Measurements from ENCODE around the gene ZNF574. TPM values are rescaled to one million over a fixed set of nuclear protein-coding genes. Genes with fewer than 3 reads are reported as not detected.
A peak's percentile ranks its signal among the peaks of the same experiment; 100 is the strongest.

Gene ZNF574
- total RNA-seq, 1 experiment from 2014 or later, result 24.6 TPM

DNA sequence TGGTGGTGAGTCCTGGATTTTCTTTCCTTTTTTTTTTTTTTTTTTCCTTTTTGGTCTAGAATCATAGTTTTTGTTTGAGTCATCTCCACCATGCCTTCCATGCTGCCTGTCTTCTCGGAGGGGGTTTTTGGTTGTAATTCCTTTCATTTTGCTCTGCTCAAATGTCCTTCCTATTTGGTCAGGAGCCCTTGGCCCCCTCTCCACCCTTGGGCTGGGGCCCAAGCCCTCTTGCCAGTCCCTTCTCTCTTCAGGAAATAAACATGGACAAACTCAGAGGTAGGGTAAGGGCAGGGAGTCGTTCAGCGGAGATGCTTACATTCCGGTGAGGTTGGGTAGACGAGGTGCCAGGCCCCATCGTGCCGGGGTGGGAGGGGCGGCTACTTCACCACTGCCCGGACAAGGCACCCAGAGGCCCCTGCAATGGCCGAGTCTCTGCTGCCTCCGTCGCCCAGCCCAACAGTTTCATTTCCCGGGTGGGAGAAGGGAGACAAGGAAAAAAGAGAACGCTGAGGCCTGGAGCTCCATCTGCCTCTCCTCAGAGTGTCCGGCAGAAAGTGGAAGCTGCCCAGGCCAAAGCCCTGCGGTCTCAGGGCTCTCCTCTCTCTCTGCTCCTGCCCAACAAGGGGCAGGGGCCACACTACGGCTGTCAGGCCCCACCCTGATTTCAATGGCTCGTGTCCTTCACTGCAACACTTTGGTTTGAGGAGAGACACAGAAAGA lies 12.7 kb downstream of the ZNF574 start:
- DNase-seq (ENCODE audit: low read depth, low spot score) (no peak), ATAC-seq (no peak)
- Histone ChIP-seq H3K36me3 (ENCODE audit: control insufficient read depth in 1 of 2, insufficient read depth in 2 of 2, low read length in 2 of 2) (no peaks in the 10 kb centered on the region), H3K27ac (ENCODE audit: low read depth, low read length) (no peak overlapping the region), H3K79me2 (ENCODE audit: insufficient read depth, low read length) (no peaks in the 10 kb centered on the region), H3K4me2 (ENCODE audit: low read length) (peak overlapping the region; percentile 37), H3K9me2 (ENCODE audit: insufficient read depth) (no peaks in the 10 kb centered on the region), H3K4me3 (replicated peaks in 1 of 2; ENCODE audit: low read depth in 1 of 2, low read length in 2 of 2) (no peak overlapping the region), H3K4me1 (ENCODE audit: control insufficient read depth in 1 of 2, insufficient read depth in 2 of 2, low read length in 2 of 2) (peaks cover 0 to 30% of the 10 kb centered on the region in 2 experiments; a peak in 2 of 4 replicates), H3K9ac (ENCODE audit: low read length) (no peak overlapping the region), H3K27me3 (ENCODE audit: insufficient read depth, low read length) (no peaks in the 10 kb centered on the region), H2AFZ (ENCODE audit: low read depth, low read length, poor library complexity, severe bottlenecking) (no peak overlapping the region), H4K20me1 (ENCODE audit: insufficient read depth) (peaks cover 3% of the 10 kb centered on the region; the same call in 1 of the 2 replicates), H3K9me3 (ENCODE audit: control insufficient read depth in 1 of 2, insufficient read depth in 1 of 2, low read depth in 1 of 2, low read length in 2 of 2) (no peaks in the 10 kb centered on the region)
- BruUV-seq (replicated peaks), result no TSS peak
- RAD21 ChIA-PET (ENCODE audit: low non-redundant PET in 1 of 2, low total read pairs in 2 of 2, uncharacterized antibody in 2 of 2, unreplicated experiment in 2 of 2), result no interaction called here
- CTCF ChIA-PET, result no interaction called here
- POLR2A ChIA-PET, result no interaction called here
- intact Hi-C loops (cut with micrococcal nuclease), result no loop called here
- TF ChIP-seq FOSL1 (IDR thresholded peaks at IDR 0.05; ENCODE audit: low read depth), result no peak
- TF ChIP-seq CBX3 (IDR thresholded peaks at IDR 0.05; ENCODE audit: low read depth), result no peak
- TF ChIP-seq EZH2 (IDR thresholded peaks at IDR 0.05), result no peak
- no peak for TF ChIP-seq RAD21 (IDR thresholded peaks at IDR 0.05; ENCODE audit: low read depth)
- TF ChIP-seq CEBPB (IDR thresholded peaks at IDR 0.05; ENCODE audit: low read depth), result no peak
- TF ChIP-seq, protein P1, sequence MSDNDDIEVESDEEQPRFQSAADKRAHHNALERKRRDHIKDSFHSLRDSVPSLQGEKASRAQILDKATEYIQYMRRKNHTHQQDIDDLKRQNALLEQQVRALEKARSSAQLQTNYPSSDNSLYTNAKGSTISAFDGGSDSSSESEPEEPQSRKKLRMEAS (IDR thresholded peaks at IDR 0.05), result no peak
- TF ChIP-seq, protein P2, sequence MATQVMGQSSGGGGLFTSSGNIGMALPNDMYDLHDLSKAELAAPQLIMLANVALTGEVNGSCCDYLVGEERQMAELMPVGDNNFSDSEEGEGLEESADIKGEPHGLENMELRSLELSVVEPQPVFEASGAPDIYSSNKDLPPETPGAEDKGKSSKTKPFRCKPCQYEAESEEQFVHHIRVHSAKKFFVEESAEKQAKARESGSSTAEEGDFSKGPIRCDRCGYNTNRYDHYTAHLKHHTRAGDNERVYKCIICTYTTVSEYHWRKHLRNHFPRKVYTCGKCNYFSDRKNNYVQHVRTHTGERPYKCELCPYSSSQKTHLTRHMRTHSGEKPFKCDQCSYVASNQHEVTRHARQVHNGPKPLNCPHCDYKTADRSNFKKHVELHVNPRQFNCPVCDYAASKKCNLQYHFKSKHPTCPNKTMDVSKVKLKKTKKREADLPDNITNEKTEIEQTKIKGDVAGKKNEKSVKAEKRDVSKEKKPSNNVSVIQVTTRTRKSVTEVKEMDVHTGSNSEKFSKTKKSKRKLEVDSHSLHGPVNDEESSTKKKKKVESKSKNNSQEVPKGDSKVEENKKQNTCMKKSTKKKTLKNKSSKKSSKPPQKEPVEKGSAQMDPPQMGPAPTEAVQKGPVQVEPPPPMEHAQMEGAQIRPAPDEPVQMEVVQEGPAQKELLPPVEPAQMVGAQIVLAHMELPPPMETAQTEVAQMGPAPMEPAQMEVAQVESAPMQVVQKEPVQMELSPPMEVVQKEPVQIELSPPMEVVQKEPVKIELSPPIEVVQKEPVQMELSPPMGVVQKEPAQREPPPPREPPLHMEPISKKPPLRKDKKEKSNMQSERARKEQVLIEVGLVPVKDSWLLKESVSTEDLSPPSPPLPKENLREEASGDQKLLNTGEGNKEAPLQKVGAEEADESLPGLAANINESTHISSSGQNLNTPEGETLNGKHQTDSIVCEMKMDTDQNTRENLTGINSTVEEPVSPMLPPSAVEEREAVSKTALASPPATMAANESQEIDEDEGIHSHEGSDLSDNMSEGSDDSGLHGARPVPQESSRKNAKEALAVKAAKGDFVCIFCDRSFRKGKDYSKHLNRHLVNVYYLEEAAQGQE (IDR thresholded peaks at IDR 0.05; ENCODE audit: low read depth), result no peak
- no peak for TF ChIP-seq EGR1 (IDR thresholded peaks at IDR 0.05; ENCODE audit: low read depth)
- TF ChIP-seq, protein P3, sequence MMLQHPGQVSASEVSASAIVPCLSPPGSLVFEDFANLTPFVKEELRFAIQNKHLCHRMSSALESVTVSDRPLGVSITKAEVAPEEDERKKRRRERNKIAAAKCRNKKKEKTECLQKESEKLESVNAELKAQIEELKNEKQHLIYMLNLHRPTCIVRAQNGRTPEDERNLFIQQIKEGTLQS (IDR thresholded peaks at IDR 0.05), result no peak
- TF ChIP-seq, protein P4, sequence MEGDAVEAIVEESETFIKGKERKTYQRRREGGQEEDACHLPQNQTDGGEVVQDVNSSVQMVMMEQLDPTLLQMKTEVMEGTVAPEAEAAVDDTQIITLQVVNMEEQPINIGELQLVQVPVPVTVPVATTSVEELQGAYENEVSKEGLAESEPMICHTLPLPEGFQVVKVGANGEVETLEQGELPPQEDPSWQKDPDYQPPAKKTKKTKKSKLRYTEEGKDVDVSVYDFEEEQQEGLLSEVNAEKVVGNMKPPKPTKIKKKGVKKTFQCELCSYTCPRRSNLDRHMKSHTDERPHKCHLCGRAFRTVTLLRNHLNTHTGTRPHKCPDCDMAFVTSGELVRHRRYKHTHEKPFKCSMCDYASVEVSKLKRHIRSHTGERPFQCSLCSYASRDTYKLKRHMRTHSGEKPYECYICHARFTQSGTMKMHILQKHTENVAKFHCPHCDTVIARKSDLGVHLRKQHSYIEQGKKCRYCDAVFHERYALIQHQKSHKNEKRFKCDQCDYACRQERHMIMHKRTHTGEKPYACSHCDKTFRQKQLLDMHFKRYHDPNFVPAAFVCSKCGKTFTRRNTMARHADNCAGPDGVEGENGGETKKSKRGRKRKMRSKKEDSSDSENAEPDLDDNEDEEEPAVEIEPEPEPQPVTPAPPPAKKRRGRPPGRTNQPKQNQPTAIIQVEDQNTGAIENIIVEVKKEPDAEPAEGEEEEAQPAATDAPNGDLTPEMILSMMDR (IDR thresholded peaks at IDR 0.05 in 2 of 3, conservative IDR thresholded peaks at IDR 0.05 in 1 of 3; ENCODE audit: borderline replicate concordance in 1 of 3, insufficient read depth in 1 of 3, low read depth in 2 of 3, low read length in 2 of 3), result no peak
- TF ChIP-seq SIN3A (IDR thresholded peaks at IDR 0.05; ENCODE audit: low read depth), result no peak
- no peak for TF ChIP-seq YY1 (IDR thresholded peaks at IDR 0.05; ENCODE audit: extremely low read depth, insufficient replicate concordance, low read depth, low read length)
- TF ChIP-seq ZNF274 (IDR thresholded peaks at IDR 0.05; ENCODE audit: low read depth, low read length), result no peak
- TF ChIP-seq TCF7L2 (IDR thresholded peaks at IDR 0.05; ENCODE audit: borderline replicate concordance, extremely low read depth, insufficient read depth, insufficient read length), result no peak
- TF ChIP-seq ELF1 (IDR thresholded peaks at IDR 0.05; ENCODE audit: borderline replicate concordance, low read depth), result no peak
- TF ChIP-seq EZH2phosphoT487 (IDR thresholded peaks at IDR 0.05; ENCODE audit: borderline replicate concordance), result no peak
- TF ChIP-seq JUND (IDR thresholded peaks at IDR 0.05), result no peak

Measured in HCT116 (cell line).